Measurements from ENCODE around the gene NUP85. TPM values are rescaled to one million over a fixed set of nuclear protein-coding genes. Genes with fewer than 3 reads are reported as not detected.

The NUP85 gene
- total RNA-seq, 1 experiment from 2014 or later = 141 TPM

DNA sequence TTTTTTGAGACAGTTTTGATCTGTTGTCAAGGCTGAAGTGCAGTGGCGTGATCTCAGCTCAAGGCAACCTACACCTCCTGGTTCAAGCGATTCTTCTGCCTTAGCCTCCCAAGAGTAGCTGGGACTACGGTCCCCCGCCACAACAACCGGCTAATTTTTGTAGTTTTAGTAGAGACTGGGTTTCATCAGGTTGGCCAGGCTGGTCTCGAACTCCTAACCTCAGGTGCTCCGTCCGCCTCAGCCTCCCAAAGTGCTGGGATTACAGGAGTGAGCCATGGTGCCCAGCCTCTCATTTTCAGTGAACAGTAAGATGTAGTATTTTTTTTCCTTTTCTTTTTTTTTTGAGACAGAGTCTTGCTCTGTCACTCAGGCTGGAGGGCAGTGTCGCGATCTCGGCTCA, 30.5 kb upstream of the NUP85 start:
- TF ChIP-seq, protein P1, sequence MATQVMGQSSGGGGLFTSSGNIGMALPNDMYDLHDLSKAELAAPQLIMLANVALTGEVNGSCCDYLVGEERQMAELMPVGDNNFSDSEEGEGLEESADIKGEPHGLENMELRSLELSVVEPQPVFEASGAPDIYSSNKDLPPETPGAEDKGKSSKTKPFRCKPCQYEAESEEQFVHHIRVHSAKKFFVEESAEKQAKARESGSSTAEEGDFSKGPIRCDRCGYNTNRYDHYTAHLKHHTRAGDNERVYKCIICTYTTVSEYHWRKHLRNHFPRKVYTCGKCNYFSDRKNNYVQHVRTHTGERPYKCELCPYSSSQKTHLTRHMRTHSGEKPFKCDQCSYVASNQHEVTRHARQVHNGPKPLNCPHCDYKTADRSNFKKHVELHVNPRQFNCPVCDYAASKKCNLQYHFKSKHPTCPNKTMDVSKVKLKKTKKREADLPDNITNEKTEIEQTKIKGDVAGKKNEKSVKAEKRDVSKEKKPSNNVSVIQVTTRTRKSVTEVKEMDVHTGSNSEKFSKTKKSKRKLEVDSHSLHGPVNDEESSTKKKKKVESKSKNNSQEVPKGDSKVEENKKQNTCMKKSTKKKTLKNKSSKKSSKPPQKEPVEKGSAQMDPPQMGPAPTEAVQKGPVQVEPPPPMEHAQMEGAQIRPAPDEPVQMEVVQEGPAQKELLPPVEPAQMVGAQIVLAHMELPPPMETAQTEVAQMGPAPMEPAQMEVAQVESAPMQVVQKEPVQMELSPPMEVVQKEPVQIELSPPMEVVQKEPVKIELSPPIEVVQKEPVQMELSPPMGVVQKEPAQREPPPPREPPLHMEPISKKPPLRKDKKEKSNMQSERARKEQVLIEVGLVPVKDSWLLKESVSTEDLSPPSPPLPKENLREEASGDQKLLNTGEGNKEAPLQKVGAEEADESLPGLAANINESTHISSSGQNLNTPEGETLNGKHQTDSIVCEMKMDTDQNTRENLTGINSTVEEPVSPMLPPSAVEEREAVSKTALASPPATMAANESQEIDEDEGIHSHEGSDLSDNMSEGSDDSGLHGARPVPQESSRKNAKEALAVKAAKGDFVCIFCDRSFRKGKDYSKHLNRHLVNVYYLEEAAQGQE (IDR thresholded peaks at IDR 0.05; ENCODE audit: insufficient read depth in 1 of 2, low read depth in 2 of 2, low read length in 1 of 2) = no peak
- TF ChIP-seq, protein P2, sequence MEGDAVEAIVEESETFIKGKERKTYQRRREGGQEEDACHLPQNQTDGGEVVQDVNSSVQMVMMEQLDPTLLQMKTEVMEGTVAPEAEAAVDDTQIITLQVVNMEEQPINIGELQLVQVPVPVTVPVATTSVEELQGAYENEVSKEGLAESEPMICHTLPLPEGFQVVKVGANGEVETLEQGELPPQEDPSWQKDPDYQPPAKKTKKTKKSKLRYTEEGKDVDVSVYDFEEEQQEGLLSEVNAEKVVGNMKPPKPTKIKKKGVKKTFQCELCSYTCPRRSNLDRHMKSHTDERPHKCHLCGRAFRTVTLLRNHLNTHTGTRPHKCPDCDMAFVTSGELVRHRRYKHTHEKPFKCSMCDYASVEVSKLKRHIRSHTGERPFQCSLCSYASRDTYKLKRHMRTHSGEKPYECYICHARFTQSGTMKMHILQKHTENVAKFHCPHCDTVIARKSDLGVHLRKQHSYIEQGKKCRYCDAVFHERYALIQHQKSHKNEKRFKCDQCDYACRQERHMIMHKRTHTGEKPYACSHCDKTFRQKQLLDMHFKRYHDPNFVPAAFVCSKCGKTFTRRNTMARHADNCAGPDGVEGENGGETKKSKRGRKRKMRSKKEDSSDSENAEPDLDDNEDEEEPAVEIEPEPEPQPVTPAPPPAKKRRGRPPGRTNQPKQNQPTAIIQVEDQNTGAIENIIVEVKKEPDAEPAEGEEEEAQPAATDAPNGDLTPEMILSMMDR (IDR thresholded peaks at IDR 0.05) = no peak
- intact Hi-C loops (cut with micrococcal nuclease; ENCODE audit: unreplicated experiment) = no loop called here
- Histone ChIP-seq H3K4me3 (ENCODE audit: low read depth in 2 of 2, low read length in 2 of 2) (no peak overlapping the region), H3K27ac (ENCODE audit: low read length) (no peak overlapping the region), H3K36me3 (ENCODE audit: control insufficient read depth, insufficient read depth, low read length) (peaks cover 12% of the 10 kb centered on the region), H3K9me3 (ENCODE audit: control insufficient read depth, insufficient read depth, low read depth, low read length) (no peaks in the 10 kb centered on the region), H3K27me3 (ENCODE audit: control insufficient read depth, insufficient read depth, low read length) (no peaks in the 10 kb centered on the region), H3K4me1 (ENCODE audit: control insufficient read depth, insufficient read depth, low read length) (no peaks in the 10 kb centered on the region; the same call in 1 of the 2 replicates)
- ChIA-PET POLR2A (no interaction called here), CTCF (no interaction called here)
- no TSS peak for BruUV-seq (replicated peaks)
- DNase-seq (ENCODE audit: low read depth, low spot score) = no peak
- ATAC-seq = no peak
- in situ Hi-C loops (cut with HindIII; ENCODE audit: low pct_unique_long_range_greater_than_20kb, low sequenced_read_pairs) = no loop called here

DNA sequence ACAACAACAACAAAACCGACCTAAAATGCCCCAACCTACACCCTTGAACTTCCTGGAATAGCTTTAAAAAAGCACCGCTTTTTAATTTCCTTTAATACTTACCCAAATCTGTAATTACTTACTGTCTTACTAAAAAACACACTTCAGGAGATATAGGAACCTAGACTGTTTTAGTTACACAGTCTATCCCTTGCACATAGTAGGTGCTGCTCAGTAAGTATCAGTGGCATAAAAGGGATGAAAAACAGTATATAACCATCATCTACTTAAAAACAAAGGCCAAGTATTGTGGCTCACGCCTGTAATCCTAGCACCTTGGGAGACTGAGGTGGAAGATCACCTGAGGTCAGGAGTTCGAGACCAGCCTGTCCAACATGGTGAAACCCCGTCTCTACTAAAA, 28.9 kb upstream of the NUP85 start:
- TF ChIP-seq POLR2AphosphoS5 (IDR thresholded peaks at IDR 0.05; ENCODE audit: low read depth, low read length) = no peak
- no peak for TF ChIP-seq TCF7L2 (IDR thresholded peaks at IDR 0.05; ENCODE audit: low read depth, low read length)
- TF ChIP-seq, protein P2 (IDR thresholded peaks at IDR 0.05) = no peak
- TF ChIP-seq, protein P1 (IDR thresholded peaks at IDR 0.05; ENCODE audit: insufficient read depth in 1 of 2, low read depth in 2 of 2, low read length in 1 of 2) = no peak
- H3K4me1 ChIP-seq (ENCODE audit: control insufficient read depth, insufficient read depth, low read length) = no peaks in the 10 kb centered on the region; the same call in 1 of the 2 replicates
- in situ Hi-C loops (cut with HindIII; ENCODE audit: low pct_unique_long_range_greater_than_20kb, low sequenced_read_pairs) = no loop called here
- CTCF ChIA-PET = no interaction called here
- H3K4me3 ChIP-seq (ENCODE audit: low read depth in 2 of 2, low read length in 2 of 2) = no peak overlapping the region
- H3K27ac ChIP-seq (ENCODE audit: low read length) = no peak overlapping the region
- no peaks in the 10 kb centered on the region for H3K27me3 ChIP-seq (ENCODE audit: control insufficient read depth, insufficient read depth, low read length)
- no peak for DNase-seq (ENCODE audit: low read depth, low spot score)
- POLR2A ChIA-PET = interaction anchor here (0.6 kb wide), 1 partner anchor 1412 kb away, joined by 7 read pairs; no protein-coding TSS in a partner anchor
- H3K9me3 ChIP-seq (ENCODE audit: control insufficient read depth, insufficient read depth, low read depth, low read length) = no peaks in the 10 kb centered on the region
- H3K36me3 ChIP-seq (ENCODE audit: control insufficient read depth, insufficient read depth, low read length) = peaks cover 15% of the 10 kb centered on the region
- no TSS peak for BruUV-seq (replicated peaks)
- no peak for ATAC-seq
- intact Hi-C loops (cut with micrococcal nuclease; ENCODE audit: unreplicated experiment) = no loop called here
